Measurements from ENCODE around the gene PRTFDC1. TPM values are rescaled to one million over a fixed set of nuclear protein-coding genes. Genes with fewer than 3 reads are reported as not detected.

PRTFDC1 gene
- total RNA-seq, 1 donor from 2014 or later: 9.6 TPM

Other genes starting within 250 kb of the PRTFDC1 start
- 71.8 and 73.0 TPM in 2 replicates for gene ARHGAP21, start 228.7 kb downstream of the PRTFDC1 start, total RNA-seq
- gene ENKUR, start 63.6 kb upstream of the PRTFDC1 start, total RNA-seq: 0.34 and 4.6 TPM in 2 replicates
- 3.2 and 4.6 TPM in 2 replicates for gene THNSL1, start 64.0 kb upstream of the PRTFDC1 start, total RNA-seq
- not detected in 2 replicates for gene GPR158, start 222.4 kb upstream of the PRTFDC1 start, total RNA-seq